CD4-positive, alpha-beta T cell treated with Interleukin-2 at 100 ng/mL for 4 hours (primary cell): ENCODE measurements around the gene GGA3.
A peak's percentile ranks its signal among the peaks of the same experiment; 100 is the strongest.
"Not testable (repeated sequence)": the region's sequence is repeated elsewhere in the genome, so short reads cannot be mapped to it uniquely, and the experiment has no call there.

Experiments used
- DNase-seq: peaks from one replicate; pipeline ENCODE4 v3.0.0-alpha.2; 2020; ENCODE audit warnings: low spot score

GGA3 gene

GRCh38 chr17:75261336-75262111 lies at the start of gene GGA3, which contains the start of gene MRPS7:
Gene GGA3 (minus strand): TSS chr17:75261606. CDS start chr17:75261587, 19 bp downstream.
Gene MRPS7 (plus strand): TSS chr17:75261879. CDS start chr17:75261901, 22 bp downstream.
- peak; percentile 96 for DNase-seq

- no peak for DNase-seq
These were observed 47.6 kb upstream of the GGA3 start for GRCh38 chr17:75308732-75309629.

- no peak for DNase-seq
These were observed 46.7 kb upstream of the GGA3 start for GRCh38 chr17:75307957-75308731.

DNA sequence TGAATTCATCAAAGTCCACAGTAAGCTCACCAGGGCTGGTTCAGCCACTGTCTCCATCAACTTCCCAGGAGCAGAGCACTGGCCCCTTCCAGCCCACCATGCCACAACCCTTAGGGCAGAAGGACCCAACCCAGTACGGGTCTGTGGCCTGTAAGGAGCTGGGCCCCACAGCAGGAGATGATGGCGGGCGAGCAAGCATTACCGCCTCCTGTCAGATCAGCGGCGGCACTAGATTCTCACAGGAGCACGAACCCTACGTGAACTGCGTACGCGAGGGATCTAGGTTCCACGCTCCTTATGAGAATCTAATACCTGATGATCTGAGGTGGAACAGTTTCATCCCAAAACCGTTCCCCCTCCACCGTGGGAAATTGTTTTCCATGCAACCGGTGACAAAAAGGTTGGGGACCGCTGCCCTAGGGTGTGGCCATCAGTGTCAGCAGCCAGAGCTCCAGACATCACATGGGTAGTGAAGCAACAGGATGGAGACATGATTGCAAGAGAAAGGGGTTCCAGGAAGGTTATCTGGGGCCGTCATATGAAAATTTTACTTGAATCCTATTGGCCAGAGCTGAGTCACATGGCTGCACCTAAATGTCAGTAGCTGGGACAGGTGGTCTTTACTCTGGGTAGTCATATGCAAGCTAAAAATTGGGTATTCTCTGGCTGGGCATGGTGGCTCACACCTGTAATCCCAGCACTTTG lies 40.2 kb upstream of the GGA3 start:
- no peak for DNase-seq

- DNase-seq = no peak
These were observed 39.6 kb upstream of the GGA3 start for GRCh38 chr17:75301049-75301448.

- no peak for DNase-seq
These were observed 38.9 kb upstream of the GGA3 start for GRCh38 chr17:75300280-75300679.

GRCh38 chr17:75295201-75296158 lies 34.1 kb upstream of the GGA3 start:
- peak; percentile 6 for DNase-seq

- DNase-seq = not testable (repeated sequence)
These were observed 31.5 kb upstream of the GGA3 start for GRCh38 chr17:75292810-75293448.

DNA sequence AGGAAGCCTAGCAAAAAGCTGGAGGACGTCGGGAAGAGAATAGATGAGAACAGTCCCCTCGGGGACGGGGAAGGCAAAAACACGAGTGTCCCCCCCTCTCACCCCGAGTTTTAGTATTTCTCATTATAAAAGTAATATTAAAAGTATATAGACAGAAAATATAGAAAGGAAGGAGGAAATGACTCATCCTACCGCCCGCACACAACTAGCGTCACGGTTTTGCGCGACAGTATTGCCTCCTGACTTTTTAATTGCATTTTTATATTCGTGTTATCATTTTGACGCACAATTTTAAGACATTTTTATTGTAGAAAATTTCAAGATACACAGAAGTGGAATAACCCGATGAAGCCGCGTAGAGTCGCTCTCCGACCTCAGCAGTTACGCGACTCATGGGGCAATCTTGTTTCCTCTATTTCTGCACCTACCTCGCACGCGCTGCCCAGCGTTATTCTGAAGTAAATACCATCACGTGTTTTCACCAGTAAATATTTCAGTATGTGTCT lies 28.5 kb upstream of the GGA3 start:
- peak; percentile 66 for DNase-seq

GRCh38 chr17:75289115-75289831 lies 27.9 kb upstream of the GGA3 start, which contains the start of gene SLC25A19:
Gene SLC25A19 (minus strand): TSS chr17:75289433. CDS start chr17:75286764, 2,669 bp downstream.
- peak; percentile 98 for DNase-seq

DNA sequence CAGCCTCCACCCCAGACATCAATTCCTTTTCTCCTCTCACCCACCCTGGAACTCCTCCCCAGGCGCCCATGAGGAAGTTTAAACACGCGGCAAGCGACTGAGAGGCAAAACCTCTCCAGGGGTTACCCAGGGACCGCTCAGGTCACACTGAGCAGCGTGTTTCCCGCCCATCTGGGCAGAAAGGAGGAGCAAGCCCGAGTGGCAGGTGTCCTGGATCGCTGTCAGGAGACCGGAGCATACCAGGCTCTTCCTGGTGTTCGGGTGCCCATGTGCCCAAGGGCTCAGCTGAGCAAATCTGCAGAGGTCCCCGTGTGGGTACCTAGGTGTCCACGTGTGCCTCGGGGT lies 27.3 kb upstream of the GGA3 start:
- DNase-seq = peak; percentile 40

DNA sequence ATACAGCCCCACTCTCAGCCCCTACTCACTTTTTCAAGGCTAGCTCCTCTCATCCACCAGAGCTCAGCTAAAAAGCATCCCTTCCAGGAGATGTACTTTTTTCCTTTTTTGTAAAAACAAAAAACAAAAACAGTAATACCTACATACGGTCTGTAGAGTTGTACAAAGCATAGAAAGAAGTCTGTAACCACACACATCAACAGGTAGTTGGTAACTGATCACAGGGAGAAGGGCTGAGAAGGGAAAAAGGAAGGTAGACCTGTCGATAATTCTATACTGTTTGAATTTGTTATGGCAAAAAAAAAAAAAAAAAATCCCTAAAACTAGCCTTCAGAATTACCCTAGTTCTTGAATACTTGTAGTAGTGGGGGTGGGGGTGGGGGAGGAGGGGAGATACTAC lies 27.0 kb upstream of the GGA3 start:
- no peak for DNase-seq

DNA sequence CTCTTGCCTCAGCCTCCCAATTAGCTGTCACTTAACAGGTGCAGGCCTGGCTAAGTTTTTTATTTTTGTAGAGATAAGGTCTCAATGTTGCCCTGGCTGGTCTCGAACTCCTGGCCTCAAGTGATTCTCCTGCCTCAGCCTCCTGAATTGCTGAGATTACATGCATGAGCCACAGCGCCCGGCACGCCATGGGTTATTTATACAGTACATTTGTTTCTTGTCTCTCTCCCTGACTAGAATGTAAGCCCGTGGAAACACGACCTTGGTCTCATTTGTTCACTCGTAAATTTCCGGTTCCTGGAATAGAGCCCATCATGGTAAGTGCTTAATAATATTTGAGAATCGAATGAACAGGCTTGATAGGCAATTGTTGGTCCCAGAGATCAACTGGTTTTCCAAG lies 25.8 kb upstream of the GGA3 start:
- no peak for DNase-seq

DNA sequence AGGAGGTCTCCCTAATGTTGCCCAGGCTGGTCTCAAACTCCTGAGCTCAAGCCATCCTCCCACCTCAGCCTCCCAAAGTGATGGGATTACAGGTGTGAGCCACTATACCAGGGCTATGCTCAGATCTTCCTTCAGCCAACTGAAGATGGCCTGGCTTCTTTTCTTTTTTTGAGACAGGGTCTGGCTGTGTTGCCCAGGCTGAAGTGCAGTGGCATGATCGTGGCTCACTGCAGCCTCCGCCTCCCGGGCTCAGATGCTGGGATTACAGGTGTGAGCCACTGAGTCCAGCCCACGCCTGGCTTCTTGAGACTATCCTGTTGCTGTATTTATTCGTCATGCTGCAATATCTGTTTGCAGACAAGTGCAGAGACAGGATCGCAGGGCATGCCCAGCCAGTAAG lies 23.7 kb upstream of the GGA3 start:
- no peak for DNase-seq

- not testable (repeated sequence) for DNase-seq
These were observed 18.8 kb upstream of the GGA3 start for GRCh38 chr17:75280189-75280588.

GRCh38 chr17:75277664-75278071 lies 16.3 kb upstream of the GGA3 start:
- no peak for DNase-seq

DNA sequence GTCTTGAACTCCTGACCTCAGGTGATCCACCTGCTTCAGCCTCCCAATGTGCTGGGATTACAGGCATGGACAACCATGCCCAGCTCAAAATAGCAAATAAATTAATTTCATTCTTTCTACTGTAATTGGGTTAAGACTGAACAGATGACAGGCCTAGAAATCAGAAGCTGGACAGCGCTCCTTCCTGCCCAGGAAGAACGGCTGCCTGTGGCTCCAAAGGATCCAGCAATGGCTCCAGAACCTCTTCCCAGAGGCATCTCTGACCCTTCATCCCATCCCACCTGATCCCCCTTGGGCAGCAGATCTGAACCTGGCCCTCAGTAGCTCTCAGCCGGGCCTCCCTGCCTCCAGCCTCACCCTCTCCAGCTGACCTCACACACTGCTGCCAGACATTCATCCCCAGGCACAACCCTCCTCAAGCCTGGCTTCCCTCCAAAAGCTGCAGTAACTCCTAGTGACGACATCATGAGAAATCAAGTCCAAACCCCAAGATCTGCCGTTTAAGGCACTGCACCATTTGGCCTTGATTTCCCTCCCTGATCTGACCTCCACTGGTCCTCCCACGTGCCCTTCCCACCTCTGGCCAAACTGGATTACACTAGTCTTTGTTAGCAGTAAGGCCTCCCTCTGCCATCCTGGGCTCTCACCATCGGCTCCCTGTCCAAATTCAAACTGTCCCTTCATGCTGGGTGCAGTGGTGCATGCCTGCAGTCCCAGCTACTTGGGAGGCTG lies 12.7 kb upstream of the GGA3 start:
- no peak for DNase-seq

GRCh38 chr17:75272848-75273184 lies 11.4 kb upstream of the GGA3 start:
- no peak for DNase-seq
